ENCODE results near the gene ATXN7L3. TPM values are rescaled to one million over a fixed set of nuclear protein-coding genes. Genes with fewer than 3 reads are reported as not detected.

Gene ATXN7L3
- total RNA-seq, 2 donors from 2014 or later = 39.6 to 50.4 TPM

GRCh38 chr17:44206825-44207155, 7.1 kb upstream of the ATXN7L3 start:
- no peak for DNase-seq
- ATAC-seq = no peak
- intact Hi-C loops (cut with DNase I) = no loop called here

DNA sequence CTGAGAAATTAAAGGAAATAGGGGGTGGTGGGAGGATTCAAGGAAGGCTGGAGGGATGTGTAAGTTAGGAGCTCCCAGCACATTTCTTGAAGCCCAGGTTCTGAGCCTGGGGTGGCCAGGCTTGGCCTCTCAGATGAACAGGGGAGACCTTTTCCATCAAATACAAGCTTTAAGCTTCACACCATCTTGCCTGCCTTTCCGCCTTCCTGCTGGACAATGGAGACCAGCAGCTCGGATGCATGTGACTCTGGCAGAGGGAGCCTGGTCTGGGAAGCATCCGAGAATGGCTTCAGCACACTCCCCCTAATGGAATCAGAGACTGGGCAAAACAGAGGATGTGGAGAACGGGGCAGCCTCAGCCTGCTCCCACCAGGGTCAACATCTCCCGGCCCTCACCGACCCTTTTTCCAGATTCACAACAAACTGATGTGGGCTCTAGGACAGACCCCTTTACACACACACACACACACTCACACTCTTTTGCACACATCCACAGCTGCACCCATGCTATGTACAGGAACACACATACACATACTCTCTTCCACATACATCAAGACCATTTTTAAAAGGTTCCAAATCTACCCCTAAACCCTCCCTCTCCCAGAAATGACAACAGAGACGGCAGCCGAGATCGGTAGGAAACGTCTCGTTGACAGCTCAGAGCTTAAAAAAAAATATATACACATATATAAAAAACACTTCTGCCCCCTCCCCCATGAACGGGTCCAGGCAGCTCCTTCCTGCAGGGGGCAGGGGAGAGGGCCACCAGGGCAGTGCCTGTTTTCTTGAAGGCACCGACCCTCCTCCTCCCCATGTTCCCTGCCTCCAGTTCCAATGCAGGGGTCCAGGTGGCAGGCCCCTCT, 6.5 kb upstream of the ATXN7L3 start:
- ATAC-seq (no peak), DNase-seq (no peak)
- intact Hi-C loops (cut with DNase I) = no loop called here

DNA sequence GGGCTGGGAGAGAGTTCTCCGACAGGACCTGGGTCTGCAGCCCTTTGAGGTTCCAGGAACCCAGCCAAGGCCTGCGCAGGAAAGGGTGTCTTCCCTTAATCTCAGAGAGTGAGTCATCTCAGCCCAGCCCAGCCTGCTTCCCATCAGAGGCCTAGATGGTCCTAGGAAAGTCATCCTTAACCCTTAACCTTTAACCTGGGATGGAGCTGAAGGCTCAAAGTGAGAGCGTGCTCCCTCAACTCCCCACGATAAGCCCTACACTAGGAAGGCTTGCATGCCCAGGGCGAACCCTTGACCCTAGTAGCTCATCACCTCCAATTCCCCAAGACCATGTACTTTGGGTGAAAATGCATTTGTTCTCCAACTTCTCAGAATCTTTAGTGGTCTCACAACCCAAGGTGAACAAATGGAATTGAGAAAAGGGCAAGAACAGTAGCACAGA, 4.8 kb upstream of the ATXN7L3 start:
- DNase-seq (peak; percentile 72), ATAC-seq (no peak)
- intact Hi-C loops (cut with DNase I) = no loop called here

GRCh38 chr17:44203731-44204440, 4.2 kb upstream of the ATXN7L3 start:
- ATAC-seq (no peak), DNase-seq (no peak)
- intact Hi-C loops (cut with DNase I) = no loop called here

DNA sequence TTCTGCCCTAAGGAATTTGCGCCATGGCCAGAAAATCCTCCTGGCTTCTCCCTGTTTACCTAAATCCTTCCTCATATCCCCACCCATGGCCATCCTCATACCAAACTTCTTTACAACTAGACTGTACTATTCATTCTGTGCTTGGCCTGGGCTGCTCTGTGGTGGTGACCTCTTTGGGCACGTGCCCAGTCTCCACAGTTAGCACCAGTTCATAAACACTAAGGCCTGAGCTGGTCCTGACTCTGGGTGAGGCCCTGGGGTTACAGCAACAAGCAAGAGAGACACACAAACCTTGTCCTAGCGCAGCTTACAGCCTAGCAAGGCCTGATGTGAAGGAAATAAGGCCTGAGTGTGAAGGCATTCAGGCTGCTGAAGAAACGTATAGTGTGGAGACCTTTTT, 3.1 kb upstream of the ATXN7L3 start:
- intact Hi-C loops (cut with DNase I) = no loop called here
- ATAC-seq (no peak), DNase-seq (no peak)

GRCh38 chr17:44200478-44201155, 933 bp upstream of the ATXN7L3 start:
- no peak for DNase-seq
- peak in 1 of 2 donors; percentile 1 for ATAC-seq
- intact Hi-C loops (cut with DNase I) = no loop called here

GRCh38 chr17:44198721-44199552, 747 bp downstream of the ATXN7L3 start:
- intact Hi-C loops (cut with DNase I) = no loop called here
- ATAC-seq (peak; percentile 41 to 47), DNase-seq (peak; percentile 65)

GRCh38 chr17:44197980-44198720, 1.5 kb downstream of the ATXN7L3 start:
- no peak for ATAC-seq
- intact Hi-C loops (cut with DNase I) = no loop called here
- DNase-seq = no peak

DNA sequence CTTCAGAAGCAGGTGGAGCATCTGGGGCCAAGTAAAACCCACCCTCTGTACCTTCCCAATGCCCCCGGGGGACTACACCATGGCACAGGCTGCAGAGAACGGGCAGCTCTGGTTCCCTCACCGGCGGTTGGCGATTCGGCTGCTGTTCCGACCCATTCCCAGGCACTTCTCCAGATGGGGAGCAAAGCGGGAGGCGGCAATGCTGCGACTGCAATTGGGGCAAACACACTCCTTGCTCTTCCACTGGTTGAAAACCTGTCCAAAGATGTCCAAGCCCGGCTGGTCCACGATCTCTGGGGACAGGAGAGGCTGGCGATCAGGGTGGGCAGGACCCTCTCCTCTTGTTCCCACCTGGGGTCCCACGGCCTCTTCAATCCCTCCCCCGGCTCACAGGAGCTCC, 2.6 kb downstream of the ATXN7L3 start:
- intact Hi-C loops (cut with DNase I) = no loop called here
- DNase-seq (no peak), ATAC-seq (no peak)

- ATAC-seq (no peak), DNase-seq (no peak)
- intact Hi-C loops (cut with DNase I) = no loop called here
Observed at GRCh38 chr17:44193326-44194084, 6.2 kb downstream of the ATXN7L3 start.

DNA sequence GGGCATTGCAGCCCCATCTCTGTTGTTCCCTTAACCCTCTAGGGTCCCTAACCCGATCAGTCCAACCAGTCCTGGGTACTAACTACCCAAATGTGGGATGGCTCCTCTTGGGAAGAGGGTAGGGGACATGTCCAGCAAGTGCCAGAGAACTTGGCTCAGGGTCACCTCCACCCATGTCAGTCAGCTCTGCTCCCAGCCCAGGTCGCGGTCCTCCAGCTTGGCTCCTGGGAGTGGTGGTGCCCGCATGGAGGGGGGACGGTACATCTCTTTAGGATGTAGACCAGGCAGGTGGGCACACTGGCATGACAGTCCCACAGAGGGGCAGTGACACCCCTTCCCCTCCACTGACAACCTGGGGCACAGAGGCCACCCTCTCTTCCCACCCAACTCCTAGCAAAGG, 6.9 kb downstream of the ATXN7L3 start:
- ATAC-seq (peak in 1 of 2 donors; percentile 2), DNase-seq (no peak)
- intact Hi-C loops (cut with DNase I) = no loop called here

GRCh38 chr17:44191941-44192496, 7.7 kb downstream of the ATXN7L3 start:
- intact Hi-C loops (cut with DNase I) = no loop called here
- DNase-seq = no peak
- no peak for ATAC-seq

DNA sequence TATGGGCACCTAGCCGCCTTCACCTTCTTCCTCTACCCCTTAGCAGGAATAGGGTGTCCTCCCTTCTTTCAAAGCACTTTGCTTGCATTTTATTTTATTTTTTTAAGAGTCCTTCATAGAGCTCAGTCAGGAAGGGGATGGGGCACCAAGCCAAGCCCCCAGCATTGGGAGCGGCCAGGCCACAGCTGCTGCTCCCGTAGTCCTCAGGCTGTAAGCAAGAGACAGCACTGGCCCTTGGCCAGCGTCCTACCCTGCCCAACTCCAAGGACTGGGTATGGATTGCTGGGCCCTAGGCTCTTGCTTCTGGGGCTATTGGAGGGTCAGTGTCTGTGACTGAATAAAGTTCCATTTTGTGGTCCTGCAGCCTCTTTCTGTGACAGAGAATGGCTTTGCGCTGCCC, 8.3 kb downstream of the ATXN7L3 start:
- ATAC-seq (no peak), DNase-seq (no peak)
- intact Hi-C loops (cut with DNase I) = no loop called here

DNA sequence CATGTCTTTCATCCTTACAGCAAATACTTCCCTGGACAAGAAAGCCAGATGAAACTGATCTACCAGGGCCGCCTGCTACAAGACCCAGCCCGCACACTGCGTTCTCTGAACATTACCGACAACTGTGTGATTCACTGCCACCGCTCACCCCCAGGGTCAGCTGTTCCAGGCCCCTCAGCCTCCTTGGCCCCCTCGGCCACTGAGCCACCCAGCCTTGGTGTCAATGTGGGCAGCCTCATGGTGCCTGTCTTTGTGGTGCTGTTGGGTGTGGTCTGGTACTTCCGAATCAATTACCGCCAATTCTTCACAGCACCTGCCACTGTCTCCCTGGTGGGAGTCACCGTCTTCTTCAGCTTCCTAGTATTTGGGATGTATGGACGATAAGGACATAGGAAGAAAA, 9.2 kb downstream of the ATXN7L3 start:
- intact Hi-C loops (cut with DNase I) = no loop called here

GRCh38 chr17:44188576-44189403, 10.9 kb downstream of the ATXN7L3 start:
- DNase-seq (no peak), ATAC-seq (no peak)
- intact Hi-C loops (cut with DNase I) = no loop called here

More for the DNA sequence above, 9.2 kb downstream of the ATXN7L3 start:
- no peak for ATAC-seq
- no peak for DNase-seq

DNA sequence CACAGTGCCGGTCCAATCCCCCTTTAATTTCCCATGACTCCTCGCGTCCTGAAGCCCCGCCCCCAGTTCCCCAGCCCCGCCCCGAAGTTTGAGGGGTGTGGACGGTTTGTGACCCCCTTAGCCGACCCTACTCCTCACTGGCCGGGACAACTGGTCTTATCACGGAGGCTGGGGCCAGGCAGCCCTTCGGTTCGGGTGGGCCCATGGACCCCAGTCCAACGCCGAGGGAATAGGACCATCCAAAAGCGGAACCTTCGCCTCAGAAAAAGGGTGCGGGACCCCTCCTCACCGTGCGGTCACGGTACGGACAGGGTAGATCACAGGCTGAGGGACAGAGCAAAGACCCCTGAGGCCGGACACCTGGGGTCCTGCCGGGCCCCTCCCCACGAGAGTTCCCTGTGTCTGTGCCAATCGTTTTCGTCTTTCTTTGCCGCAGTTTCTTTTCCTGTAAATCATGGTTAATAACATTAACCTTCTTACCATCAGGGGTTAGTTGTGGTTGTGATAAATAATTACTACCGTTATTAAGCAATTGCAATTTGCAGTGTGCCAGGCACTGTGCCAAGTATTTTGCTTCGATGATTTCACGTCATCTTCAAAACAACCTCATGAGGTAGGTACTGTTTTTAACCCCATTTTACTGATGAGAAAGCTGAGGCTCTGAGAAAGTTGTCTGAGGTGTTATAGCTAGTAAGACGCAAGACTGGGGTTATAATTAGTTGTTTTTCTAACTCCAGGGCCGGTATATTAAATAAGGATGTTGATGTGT, 12.4 kb downstream of the ATXN7L3 start:
- intact Hi-C loops (cut with DNase I) = no loop called here
- no peak for DNase-seq

More for the DNA sequence above, 12.4 kb downstream of the ATXN7L3 start:
- ATAC-seq = peak; percentile 77

Data from left cardiac atrium (tissue), 4 donors.